ENCODE data around the gene AAK1.

The AAK1 gene

DNA sequence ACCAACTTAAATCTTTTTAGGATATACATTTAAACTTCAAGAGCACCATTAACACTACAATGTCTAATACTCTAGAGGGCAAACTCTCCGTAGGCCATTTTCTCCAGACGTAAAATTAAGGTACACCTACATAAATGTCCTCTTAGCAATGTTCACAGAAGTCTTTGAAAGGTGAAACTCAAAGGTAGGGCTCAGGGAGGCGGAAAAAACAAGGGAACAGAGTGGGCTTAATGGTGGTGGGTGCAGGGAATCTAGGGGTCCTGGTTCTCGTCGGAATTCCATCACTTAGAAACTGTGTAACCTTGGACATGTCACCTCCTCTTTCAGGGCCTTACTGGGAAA lies 207.0 kb downstream of the AAK1 start:
- TF ChIP-seq, protein P1, sequence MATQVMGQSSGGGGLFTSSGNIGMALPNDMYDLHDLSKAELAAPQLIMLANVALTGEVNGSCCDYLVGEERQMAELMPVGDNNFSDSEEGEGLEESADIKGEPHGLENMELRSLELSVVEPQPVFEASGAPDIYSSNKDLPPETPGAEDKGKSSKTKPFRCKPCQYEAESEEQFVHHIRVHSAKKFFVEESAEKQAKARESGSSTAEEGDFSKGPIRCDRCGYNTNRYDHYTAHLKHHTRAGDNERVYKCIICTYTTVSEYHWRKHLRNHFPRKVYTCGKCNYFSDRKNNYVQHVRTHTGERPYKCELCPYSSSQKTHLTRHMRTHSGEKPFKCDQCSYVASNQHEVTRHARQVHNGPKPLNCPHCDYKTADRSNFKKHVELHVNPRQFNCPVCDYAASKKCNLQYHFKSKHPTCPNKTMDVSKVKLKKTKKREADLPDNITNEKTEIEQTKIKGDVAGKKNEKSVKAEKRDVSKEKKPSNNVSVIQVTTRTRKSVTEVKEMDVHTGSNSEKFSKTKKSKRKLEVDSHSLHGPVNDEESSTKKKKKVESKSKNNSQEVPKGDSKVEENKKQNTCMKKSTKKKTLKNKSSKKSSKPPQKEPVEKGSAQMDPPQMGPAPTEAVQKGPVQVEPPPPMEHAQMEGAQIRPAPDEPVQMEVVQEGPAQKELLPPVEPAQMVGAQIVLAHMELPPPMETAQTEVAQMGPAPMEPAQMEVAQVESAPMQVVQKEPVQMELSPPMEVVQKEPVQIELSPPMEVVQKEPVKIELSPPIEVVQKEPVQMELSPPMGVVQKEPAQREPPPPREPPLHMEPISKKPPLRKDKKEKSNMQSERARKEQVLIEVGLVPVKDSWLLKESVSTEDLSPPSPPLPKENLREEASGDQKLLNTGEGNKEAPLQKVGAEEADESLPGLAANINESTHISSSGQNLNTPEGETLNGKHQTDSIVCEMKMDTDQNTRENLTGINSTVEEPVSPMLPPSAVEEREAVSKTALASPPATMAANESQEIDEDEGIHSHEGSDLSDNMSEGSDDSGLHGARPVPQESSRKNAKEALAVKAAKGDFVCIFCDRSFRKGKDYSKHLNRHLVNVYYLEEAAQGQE (IDR thresholded peaks at IDR 0.05; ENCODE audit: low read depth), result no peak
- TF ChIP-seq TAF1 (IDR thresholded peaks at IDR 0.05; ENCODE audit: low read depth) (no peak), CREB1 (IDR thresholded peaks at IDR 0.05; ENCODE audit: low read depth) (no peak), TEAD4 (IDR thresholded peaks at IDR 0.05) (no peak), YY1 (IDR thresholded peaks at IDR 0.05; ENCODE audit: low read depth) (no peak), NFIC (IDR thresholded peaks at IDR 0.05) (no peak), TCF12 (IDR thresholded peaks at IDR 0.05; ENCODE audit: low read depth) (no peak), EGR1 (IDR thresholded peaks at IDR 0.05) (no peak), ZBTB7A (IDR thresholded peaks at IDR 0.05; ENCODE audit: low read depth) (no peak; the same call in 1 of the 2 replicates), CEBPB (IDR thresholded peaks at IDR 0.05) (no peak)
- TF ChIP-seq, protein P2, sequence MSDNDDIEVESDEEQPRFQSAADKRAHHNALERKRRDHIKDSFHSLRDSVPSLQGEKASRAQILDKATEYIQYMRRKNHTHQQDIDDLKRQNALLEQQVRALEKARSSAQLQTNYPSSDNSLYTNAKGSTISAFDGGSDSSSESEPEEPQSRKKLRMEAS (IDR thresholded peaks at IDR 0.05), result no peak

DNA sequence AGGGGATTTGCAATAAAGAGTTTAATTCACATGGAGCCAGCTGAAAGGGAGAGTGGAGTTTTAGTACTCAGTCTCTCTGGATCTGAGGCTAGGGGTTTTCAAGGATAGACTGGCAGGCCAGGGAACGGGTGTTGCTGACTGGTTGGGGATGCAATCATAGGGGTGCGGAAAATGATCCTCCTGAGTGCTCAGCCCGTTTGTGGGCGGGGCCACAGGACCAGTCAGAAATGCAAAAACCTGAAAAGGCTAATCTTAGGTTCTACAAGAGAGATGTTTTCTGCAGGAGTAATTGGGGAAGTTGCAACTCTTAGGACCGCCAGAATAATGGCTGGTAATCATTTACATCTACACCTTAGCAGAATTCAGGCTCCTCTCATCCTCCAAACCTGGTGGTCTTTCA lies 208.8 kb downstream of the AAK1 start:
- TF ChIP-seq, protein P3, sequence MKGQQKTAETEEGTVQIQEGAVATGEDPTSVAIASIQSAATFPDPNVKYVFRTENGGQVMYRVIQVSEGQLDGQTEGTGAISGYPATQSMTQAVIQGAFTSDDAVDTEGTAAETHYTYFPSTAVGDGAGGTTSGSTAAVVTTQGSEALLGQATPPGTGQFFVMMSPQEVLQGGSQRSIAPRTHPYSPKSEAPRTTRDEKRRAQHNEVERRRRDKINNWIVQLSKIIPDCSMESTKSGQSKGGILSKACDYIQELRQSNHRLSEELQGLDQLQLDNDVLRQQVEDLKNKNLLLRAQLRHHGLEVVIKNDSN (IDR thresholded peaks at IDR 0.05), result no peak
- TF ChIP-seq ZBTB7A (IDR thresholded peaks at IDR 0.05; ENCODE audit: low read depth), result no peak
- TF ChIP-seq FOXM1 (IDR thresholded peaks at IDR 0.05; ENCODE audit: borderline replicate concordance, low read depth), result no peak
- no peak for TF ChIP-seq CEBPB (IDR thresholded peaks at IDR 0.05)
- no peak for TF ChIP-seq YY1 (IDR thresholded peaks at IDR 0.05; ENCODE audit: low read depth)
- TF ChIP-seq TEAD4 (IDR thresholded peaks at IDR 0.05), result no peak
- no peak for TF ChIP-seq EGR1 (IDR thresholded peaks at IDR 0.05)
- TF ChIP-seq CREB1 (IDR thresholded peaks at IDR 0.05; ENCODE audit: low read depth), result no peak
- TF ChIP-seq NFIC (IDR thresholded peaks at IDR 0.05), result no peak
- TF ChIP-seq TAF1 (IDR thresholded peaks at IDR 0.05; ENCODE audit: low read depth), result no peak
- TF ChIP-seq, protein P2 (IDR thresholded peaks at IDR 0.05), result no peak
- no peak for TF ChIP-seq RAD21 (IDR thresholded peaks at IDR 0.05; ENCODE audit: low read depth)
- TF ChIP-seq, protein P1 (IDR thresholded peaks at IDR 0.05; ENCODE audit: low read depth), result no peak
- no peak for TF ChIP-seq TCF12 (IDR thresholded peaks at IDR 0.05; ENCODE audit: low read depth)
- TF ChIP-seq EP300 (IDR thresholded peaks at IDR 0.05; ENCODE audit: borderline replicate concordance), result no peak

DNA sequence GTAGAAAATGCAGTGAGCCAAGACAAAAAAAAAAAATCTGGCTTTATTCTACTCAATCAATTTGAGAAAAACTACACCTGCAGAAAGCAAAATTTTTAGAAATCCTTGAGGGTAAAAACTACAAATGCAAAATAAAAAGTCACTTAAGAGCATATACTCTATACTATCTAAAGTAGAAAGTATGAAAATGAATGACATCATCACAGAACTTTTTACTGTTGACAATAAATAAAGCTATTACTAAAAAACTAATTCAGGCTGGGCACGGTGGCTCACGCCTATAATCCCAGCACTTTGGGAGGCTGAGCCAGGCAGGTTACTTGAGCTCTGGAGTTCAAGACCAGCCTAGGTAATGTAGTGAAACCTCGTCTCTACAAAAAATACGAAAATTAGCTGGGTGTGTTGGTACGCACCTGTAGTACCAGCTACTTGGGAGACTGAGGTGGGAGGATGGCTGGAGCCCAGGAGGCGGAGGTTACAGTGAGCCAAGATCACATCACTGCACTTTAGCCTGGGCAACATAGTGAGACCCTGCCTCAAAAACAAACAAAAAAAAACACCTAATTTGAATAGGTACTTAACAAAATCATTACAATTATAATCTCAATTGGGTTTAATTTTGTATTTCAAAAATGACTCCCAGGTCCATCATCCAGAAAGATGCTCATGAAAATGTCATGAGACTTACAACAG lies 213.9 kb downstream of the AAK1 start:
- TF ChIP-seq, protein P2 (IDR thresholded peaks at IDR 0.05), result no peak
- TF ChIP-seq TCF12 (IDR thresholded peaks at IDR 0.05; ENCODE audit: low read depth), result no peak
- no peak for TF ChIP-seq TEAD4 (IDR thresholded peaks at IDR 0.05)

DNA sequence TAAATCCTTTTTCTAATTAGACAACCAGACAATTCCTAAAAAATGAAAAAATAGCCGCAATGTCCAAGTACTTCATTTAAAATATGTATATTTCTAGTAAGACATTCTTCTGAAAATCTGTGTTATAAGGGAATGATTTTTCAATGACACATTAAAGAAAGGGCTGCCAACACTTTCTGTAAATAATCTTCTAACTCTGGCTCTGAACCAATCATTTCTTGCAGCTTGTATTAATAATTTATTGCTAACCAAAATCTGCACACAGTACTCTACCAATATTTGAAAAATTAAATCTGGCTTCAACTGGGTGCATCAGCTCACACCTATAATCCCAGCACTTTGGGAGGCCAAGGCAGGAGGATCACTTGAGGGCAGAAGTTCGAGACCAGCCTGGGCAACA lies 214.6 kb downstream of the AAK1 start:
- no peak for TF ChIP-seq NFIC (IDR thresholded peaks at IDR 0.05)
- no peak for TF ChIP-seq RAD21 (IDR thresholded peaks at IDR 0.05; ENCODE audit: low read depth)
- TF ChIP-seq, protein P3 (IDR thresholded peaks at IDR 0.05), result no peak
- TF ChIP-seq, protein P2 (IDR thresholded peaks at IDR 0.05), result no peak
- TF ChIP-seq CEBPB (IDR thresholded peaks at IDR 0.05), result no peak
- no peak for TF ChIP-seq FOXM1 (IDR thresholded peaks at IDR 0.05; ENCODE audit: borderline replicate concordance, low read depth)
- no peak for TF ChIP-seq YY1 (IDR thresholded peaks at IDR 0.05; ENCODE audit: low read depth)
- TF ChIP-seq EGR1 (IDR thresholded peaks at IDR 0.05), result no peak
- no peak for TF ChIP-seq TEAD4 (IDR thresholded peaks at IDR 0.05)
- TF ChIP-seq TCF12 (IDR thresholded peaks at IDR 0.05; ENCODE audit: low read depth), result no peak
- TF ChIP-seq CREB1 (IDR thresholded peaks at IDR 0.05; ENCODE audit: low read depth), result no peak
- no peak for TF ChIP-seq TAF1 (IDR thresholded peaks at IDR 0.05; ENCODE audit: low read depth)
- TF ChIP-seq, protein P1 (IDR thresholded peaks at IDR 0.05; ENCODE audit: low read depth), result no peak
- no peak for TF ChIP-seq ZBTB7A (IDR thresholded peaks at IDR 0.05; ENCODE audit: low read depth)
- TF ChIP-seq EP300 (IDR thresholded peaks at IDR 0.05; ENCODE audit: borderline replicate concordance), result no peak

All from Ishikawa (cell line).